Measurements from ENCODE around the gene TNS2.
"Not testable (repeated sequence)": the region's sequence is repeated elsewhere in the genome, so short reads cannot be mapped to it uniquely, and the experiment has no call there.

The TNS2 gene, protein sequence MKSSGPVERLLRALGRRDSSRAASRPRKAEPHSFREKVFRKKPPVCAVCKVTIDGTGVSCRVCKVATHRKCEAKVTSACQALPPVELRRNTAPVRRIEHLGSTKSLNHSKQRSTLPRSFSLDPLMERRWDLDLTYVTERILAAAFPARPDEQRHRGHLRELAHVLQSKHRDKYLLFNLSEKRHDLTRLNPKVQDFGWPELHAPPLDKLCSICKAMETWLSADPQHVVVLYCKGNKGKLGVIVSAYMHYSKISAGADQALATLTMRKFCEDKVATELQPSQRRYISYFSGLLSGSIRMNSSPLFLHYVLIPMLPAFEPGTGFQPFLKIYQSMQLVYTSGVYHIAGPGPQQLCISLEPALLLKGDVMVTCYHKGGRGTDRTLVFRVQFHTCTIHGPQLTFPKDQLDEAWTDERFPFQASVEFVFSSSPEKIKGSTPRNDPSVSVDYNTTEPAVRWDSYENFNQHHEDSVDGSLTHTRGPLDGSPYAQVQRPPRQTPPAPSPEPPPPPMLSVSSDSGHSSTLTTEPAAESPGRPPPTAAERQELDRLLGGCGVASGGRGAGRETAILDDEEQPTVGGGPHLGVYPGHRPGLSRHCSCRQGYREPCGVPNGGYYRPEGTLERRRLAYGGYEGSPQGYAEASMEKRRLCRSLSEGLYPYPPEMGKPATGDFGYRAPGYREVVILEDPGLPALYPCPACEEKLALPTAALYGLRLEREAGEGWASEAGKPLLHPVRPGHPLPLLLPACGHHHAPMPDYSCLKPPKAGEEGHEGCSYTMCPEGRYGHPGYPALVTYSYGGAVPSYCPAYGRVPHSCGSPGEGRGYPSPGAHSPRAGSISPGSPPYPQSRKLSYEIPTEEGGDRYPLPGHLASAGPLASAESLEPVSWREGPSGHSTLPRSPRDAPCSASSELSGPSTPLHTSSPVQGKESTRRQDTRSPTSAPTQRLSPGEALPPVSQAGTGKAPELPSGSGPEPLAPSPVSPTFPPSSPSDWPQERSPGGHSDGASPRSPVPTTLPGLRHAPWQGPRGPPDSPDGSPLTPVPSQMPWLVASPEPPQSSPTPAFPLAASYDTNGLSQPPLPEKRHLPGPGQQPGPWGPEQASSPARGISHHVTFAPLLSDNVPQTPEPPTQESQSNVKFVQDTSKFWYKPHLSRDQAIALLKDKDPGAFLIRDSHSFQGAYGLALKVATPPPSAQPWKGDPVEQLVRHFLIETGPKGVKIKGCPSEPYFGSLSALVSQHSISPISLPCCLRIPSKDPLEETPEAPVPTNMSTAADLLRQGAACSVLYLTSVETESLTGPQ (N-terminal part only)

DNA sequence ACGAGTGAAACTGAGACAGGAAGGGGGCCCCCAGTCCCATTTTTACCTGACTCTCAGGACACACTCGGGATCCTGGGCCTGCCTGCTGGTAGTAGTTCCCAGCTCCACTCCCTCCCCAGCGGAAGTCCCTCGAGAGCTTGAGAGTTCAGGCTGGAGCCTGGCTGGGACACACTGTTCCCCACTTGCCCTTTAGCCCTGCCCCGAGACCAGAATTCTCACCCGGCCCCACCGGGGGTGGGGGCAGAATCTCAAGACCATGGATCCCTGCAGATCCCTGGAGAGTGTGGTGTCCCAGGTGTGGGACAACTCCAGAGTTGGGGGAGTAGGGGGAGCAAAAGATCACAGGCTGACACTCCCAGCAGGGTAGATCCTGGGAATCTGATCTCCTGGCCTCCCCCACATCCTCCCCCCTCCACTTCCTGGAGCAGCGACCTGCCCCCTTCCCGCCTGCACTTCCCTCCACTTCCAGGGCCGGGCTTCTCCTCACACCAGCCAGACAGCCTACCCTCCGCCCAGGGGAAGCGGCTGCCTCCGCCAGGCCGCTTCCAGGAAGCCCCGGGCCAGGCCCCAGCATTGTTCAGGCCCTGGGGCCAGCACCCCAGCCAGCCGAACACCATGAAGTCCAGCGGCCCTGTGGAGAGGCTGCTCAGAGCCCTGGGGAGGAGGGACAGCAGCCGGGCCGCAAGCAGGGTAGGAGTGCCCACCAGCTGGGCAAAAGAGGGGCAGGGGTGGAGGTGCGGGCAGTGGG, at the start of gene TNS2:
TNS2 (plus strand) TSS at position 495 of the 748 bp plus-strand sequence; CDS start at position 616, 121 bp downstream.
- DNase-seq: no peak

DNA sequence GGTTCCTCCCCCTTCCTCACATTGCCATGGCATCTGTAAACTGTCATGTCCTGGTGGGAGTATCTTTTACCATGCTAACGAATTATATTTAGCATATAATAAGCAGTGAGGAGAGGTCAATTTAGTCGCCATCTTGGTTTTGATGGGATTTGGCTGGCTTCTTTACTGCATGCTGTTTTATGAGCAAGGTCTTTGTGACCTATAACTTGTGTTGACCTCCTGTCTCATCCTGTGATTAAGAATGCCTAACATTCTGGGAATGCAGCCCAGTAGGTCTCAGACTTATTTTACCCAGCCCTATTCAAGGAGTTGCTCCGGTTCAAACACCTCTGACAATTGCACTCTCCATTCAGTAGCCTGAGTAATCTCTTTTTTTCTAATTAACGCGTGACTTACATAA, 45.7 kb upstream of the TNS2 start:
- no peak for DNase-seq

DNA sequence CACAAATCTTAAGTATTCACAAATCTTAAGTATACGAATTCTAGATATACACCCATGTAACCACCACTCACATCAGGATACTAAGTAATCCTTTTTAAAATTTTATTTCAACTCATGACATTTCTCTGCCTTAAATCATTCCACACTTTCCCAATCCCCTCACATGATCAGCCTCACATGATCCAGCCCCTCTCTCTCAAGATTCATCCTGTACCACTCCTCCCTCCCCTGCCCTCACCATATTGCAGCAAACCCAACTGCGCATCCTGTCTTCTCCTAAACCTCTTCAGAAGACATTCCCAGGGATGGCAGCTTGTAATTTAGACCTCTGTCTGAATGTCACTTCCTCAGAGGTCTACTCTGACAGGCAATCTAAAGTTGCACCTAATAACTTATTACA, 45.3 kb upstream of the TNS2 start:
- DNase-seq: no peak

DNA sequence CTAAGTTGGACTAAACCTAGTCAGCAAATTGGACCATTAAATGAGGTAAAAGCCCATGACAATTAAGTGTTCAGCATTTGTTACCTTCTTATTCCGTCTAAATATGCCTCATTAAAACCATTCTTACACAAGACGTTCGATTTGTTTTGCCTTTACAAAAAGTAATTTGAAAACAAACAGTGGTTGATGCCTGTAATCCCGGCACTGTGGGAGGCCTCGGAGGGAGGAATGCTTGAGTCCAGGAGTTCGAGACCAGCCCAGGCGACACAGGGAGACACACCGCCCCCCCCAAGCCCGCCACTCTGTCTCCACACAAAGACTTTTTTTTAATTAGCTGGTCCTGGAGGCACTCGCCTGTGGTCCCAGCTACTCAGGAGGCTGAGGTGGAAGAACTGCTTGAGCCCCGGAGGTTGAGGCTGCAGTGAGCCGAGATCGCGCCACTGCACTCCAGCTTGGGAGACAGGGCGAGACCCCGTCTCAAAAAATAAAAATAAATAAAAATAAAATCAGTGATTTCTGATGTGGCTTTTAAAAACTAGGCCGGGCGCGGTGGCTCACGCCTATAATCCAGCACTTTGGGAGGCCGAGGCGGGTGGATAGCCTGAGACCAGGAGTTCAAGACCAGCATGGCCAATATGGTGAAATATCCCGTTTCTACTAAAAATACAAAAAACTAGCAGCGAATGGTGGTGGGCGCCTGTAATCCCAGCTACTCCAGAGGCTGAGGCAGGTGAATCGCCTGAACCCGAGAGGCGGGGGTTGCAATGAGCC, 44.5 kb upstream of the TNS2 start:
- DNase-seq: peak in 1 of 2 experiments; percentile 12

DNA sequence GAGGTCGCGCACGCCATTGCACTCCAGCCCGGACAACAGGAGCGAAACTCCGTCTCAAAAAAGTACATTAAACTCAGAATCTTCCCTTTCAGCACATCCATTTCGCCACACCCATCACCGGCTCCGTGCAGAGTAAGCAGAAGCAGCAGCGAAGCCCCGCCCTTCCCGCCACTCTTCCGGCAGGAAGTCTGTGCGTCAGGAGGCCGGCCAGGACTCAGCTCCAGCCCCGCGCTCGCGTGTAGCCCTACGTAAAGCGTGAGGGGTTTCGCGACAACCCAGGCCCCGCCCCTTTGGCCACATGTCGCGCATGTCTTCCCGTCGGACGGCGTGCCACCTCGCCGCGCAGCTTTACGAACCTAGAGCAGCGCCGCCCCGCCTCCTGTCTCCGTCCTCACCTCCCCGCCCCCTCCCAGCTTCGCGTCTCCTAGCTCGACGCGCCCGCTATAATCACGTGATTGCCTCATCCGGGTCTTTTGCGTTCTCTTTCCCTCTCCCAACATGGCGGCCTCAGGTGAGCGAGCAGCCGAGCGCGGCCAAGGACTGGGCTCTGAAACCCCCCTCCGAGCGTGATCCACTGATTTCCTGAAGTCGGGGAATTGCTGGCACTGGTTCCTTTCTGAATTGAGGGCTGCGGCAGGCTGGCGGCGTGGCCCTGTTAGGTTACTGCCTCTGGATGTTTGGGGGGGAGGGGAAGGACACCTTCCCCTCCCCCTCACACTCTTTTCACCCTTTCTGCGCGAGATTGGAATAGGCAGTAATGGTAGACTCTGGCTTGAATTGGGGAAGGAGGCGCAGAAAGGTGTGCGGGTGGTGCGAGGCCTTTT, 43.7 kb upstream of the TNS2 start, which contains the start of gene EIF4B:
EIF4B (plus strand) TSS at position 471 of the 824 bp plus-strand sequence; CDS start at position 499, 28 bp downstream.
- DNase-seq: peak; percentile 98 to 100

DNA sequence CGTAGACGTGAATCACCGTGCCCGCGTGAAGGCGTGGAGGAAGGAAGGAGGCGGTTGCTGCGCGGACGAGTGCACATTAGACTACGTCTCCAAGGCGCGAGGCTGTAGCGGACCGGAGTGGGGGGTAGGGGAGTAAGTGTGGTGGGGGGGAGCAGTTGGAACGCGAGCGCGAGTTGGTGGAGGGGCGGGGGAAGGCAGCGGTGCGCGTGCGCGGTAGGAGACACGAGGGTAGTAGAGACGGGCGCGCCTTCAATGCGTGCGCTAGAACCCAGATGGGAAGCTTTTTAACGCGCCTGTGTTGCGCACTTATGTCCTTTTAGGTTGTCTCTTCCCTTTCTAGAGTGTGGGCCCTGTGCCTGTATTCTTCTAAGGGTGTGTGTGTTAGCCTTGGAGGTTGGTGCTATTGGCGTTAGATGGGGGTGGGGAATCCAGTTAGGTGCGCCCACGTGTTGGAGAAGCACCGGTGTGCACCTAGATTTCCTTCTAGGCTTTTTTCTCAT, 43.0 kb upstream of the TNS2 start:
- DNase-seq: peak; percentile 42 to 84

DNA sequence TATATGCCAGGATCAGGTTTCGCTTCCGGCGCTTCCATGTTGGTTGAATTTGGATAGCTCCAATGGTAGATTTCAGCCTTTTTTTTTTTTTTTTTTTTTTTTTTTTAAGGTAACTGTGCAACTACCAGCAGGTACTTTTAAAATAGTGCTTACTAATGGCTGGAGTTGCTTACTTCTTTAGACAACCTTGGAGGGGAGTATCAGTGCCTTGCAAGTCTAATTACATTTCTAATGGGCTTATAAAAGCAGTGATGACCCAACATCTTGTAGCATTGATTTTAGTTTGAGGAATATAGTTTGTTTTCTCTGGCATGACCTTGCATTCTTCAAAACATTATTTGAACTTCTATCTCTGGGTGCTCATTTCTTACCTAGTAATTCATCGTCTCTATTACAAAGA, 42.5 kb upstream of the TNS2 start:
- no peak for DNase-seq

DNA sequence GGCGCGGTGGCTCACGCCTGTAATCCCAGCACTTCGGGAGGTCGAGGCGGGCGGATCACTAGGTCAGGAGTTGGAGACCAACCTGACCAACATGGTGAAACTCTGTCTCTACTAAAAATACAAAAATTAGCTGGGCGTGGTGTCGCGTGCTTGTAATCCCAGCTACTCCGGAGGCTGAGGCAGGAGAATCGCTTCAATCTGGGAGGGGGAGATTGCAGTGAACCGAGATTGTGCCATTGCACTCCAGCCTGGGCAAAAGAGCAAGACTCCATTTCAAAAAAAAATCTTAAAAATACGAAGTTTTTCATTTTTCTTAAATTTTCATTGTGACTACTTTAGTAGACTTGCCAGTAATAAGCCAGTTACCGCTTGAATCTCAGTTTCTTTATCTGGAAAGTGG, 41.1 kb upstream of the TNS2 start:
- DNase-seq: not testable (repeated sequence)

DNA sequence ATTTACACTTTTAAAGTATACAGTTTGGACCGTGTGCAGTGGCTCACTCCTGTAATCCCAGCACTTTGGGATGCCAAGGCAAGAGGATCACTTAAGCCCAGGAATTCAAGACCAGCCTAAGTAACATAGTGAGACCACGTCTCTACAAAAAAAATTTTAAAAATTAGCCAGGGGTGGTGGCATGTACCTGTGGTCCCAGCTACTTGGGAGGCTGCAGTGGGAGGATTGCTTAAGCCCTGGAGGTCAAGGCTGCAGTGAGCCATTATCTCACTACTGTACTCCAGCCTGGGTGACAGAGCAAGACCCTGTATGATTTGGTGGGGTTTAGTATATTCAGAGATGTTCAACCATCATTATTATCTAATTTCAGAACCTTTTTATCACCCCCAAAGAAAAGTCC, 38.9 kb upstream of the TNS2 start:
- no peak for DNase-seq

DNA sequence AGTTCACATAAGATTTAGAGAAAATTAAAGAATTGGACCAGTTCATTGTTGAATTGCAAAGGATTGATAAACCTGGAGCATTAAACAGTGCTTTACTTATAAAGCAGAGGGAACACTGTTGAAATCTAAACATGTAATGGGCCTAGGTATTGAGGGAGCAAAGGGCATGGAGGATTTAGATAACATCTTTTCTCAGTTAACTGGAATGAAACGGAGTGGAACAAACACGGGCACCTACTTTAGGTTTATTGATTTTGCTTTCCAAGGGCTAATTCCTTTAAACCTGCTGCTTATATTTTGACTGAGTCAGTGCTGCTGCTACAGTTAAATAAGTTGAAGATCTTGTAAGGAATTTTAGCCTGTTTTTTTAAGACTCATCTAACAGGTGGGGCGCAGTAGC, 38.0 kb upstream of the TNS2 start:
- no peak for DNase-seq

DNA sequence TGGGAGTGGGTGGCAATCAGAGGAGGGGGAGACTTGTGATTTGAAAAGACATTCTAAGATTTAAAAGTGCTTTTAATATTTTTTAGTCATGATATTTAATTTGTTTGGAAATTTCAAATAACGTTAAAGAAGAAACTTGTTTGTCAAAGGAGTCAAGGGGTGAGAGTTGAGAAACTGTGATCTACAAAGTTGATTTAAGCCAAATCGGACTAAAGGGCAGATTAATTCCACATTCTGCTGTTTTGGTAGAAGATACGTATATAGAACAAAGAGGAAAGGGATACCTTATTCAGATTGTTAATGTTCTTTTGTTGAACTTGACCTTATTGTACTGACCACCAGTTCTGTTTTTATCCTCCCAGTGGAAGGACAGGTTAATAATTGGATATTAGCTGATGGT, 36.9 kb upstream of the TNS2 start:
- DNase-seq: no peak

DNA sequence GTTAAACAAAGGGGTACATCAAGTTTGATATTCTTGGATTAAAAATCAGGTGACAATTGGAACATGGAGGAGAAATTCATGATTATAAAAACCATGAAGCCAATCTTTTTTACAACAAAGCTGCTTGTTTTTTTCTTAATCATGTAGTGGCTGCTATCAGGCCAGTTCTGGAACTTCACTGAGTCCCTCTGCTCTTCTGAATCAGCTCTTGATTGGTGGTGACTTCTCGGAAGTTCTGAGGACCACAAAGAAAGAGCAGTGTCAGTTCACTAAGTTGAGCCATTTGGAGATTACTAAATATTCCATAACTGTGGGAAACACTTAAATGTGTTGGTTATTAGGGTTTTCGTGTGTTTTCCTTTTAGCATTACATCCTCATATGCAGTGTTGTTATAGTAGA, 35.2 kb upstream of the TNS2 start:
- no peak for DNase-seq

DNA sequence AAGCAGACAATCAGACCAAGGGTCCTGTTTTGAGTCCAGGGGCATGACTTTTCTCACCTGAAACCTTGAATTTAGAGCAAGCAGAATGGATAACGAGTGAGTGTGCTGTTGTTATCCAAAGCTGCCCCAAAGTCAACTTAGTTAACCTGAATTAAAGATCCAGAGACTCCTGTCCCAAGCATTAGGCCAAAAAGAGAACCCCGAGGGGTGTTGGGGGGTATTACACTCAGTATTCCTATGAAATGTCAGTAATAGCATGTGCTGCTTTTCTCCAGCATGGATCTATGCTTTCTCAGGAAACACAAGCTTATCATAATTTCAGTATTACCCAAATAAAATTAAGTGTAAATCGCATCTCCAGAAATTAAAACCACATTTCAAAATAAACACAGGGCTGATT, 24.6 kb upstream of the TNS2 start:
- no peak for DNase-seq

DNA sequence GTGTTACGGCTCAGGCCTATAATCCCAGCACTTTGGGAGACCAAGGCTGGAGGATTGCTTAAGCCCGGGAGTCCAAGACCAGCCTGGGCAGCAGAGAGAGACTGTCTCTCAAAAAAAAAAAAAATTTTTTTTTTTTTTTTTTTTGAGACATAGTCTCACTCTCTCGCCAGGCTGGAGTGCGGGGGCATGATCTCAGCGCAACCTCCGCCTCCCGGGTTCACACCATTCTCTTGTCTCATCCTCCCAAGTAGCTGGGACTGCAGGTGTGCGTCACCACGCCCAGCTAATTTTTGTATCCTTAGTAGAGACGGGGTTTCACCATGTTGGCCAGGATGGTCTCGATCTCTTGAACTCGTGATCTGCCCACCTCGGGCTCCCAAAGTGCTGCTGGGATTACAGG, 22.9 kb upstream of the TNS2 start:
- DNase-seq: not testable (repeated sequence)

DNA sequence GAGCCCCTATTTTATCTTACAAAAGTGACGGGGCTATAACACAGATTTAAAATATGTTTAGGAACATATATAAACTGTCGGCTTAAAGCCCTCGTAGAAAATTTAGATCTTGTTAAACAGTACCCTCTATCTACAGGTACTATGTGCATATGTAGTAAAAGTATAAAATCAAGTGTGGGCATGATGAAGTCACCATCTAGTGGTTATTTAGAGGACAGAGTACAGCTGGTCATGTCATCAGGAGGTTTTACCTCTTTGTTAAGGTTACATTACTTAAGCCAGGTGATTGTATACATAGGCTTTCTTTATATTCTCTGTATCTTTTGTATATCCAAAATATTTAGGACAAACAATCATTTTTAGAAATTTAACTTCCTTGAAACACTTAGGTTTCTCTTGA, 18.2 kb upstream of the TNS2 start:
- DNase-seq: no peak

DNA sequence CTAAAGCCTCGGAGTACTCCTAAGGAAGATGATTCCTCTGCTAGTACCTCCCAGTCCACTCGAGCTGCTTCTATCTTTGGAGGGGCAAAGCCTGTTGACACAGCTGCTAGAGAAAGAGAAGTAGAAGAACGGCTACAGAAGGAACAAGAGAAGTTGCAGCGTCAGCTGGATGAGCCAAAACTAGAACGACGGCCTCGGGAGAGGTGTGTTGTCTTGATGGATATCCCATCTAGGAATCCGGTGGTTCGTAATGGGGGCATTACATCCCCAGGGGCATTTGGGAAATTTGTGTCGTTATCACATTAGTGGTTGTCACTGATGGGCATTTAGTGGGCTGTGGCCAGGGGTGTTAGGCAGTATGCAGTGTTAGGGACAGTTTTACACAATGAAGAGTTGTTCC, 16.0 kb upstream of the TNS2 start:
- not testable (repeated sequence) for DNase-seq

DNA sequence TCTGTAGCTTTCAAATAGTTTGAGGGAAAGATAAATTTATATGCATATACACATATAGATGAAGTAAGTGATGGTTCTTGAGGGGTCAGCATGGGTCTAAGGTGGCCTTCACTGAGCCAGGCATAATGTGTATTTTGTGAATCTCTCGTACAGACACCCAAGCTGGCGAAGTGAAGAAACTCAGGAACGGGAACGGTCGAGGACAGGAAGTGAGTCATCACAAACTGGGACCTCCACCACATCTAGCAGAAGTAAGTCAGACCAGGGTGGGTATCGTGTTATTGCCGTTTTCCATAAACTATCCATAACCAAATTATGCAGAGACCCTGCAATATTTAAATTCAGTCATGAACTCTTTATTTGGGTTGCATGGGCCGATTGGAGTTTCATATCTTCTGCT, 15.4 kb upstream of the TNS2 start:
- no peak for DNase-seq

DNA sequence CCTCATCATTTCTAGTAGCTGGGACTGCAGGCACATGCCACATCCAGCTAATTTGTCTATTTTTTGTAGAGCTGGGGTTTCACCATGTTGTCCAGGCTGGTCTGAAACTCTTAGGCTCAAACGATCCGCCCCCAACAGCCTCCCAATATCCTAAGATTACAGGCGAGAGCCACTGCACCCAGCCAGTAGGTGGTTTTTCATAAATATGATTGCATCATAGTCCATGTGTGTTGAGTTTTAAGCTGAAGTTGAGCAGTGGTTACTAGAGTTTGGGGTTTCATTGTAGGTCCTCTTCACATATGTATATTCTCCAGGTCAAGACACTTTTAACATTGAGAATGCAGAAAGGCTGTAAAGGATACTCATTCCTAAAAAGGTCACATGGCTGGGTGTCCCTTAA, 13.1 kb upstream of the TNS2 start:
- no peak for DNase-seq

DNA sequence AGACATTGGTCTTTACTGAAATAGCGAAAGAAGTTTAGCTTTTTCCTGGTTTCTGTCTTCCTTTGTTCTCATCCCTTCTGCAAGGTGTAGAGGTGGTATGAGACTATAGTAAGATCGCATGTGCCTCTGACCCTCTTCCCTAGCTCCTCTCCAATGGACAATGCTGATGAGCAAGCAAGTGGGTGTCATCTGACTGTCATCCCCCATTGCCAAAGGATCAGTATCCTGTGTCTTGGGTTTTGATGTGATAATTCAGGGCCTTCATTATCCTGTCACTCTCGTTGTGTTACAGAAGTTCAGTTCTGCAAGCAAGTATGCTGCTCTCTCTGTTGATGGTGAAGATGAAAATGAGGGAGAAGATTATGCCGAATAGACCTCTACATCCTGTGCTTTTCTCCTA, 10.0 kb upstream of the TNS2 start:
- DNase-seq: no peak
